A673 (cell line): ENCODE measurements around the gene PCOLCE2.

ENCODE experiments used
- EZH2 ChIP-seq: fragments of 200-600 bp; sonication (generic); IDR thresholded peaks from 2 replicates; pipeline ENCODE4 v1.6.1; 2017; ENCODE audit warnings: borderline replicate concordance, low read depth, mild to moderate bottlenecking, mixed read lengths, antibody characterized with exemption, low read length; ENCODE audit not compliant: poor library complexity, severe bottlenecking
- TF ChIP-seq, protein P1 (sequence below): fragments of 300-800, 200-600 bp; sonication (generic); conservative IDR thresholded peaks from 2 replicates; pipeline ENCODE4 v1.5.1; 2017; ENCODE audit warnings: low read depth, mild to moderate bottlenecking, antibody characterized with exemption, low read length, moderate library complexity, mixed read lengths

DNA sequence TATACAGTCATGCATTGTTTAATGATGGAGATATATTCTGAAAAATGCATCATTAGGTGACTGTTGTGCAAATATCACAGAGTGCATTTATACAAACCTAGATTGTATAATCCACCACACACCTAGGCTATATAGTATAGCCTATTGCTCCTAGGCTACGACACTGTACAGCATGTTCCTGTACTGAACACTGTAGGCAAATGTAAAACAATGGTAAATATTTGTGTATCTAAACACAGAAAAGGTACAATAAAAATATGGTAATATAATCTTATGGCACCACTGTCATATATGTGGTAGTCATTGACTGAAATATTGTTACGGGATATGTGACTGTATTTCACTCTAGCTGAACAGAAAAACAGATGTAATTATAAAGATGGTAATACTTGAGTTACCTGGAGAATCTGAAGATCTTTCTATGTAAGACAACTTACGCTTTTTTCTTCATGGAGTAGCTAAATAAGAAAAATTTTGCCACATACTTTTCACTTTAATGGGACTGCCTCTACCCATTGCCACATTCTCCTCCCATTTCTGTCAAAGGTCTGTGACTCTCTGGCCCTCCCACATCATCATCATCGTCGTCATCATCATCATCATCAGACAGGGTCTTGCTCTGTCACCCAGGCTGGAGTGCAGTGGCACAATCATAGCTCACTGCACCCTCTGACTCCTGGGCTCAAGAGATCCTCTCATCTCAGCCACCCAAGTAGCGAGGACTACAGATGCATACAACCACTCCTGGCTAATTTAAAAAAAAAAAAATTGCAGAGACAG, 7.2 kb downstream of the PCOLCE2 start:
- TF ChIP-seq, protein P1, sequence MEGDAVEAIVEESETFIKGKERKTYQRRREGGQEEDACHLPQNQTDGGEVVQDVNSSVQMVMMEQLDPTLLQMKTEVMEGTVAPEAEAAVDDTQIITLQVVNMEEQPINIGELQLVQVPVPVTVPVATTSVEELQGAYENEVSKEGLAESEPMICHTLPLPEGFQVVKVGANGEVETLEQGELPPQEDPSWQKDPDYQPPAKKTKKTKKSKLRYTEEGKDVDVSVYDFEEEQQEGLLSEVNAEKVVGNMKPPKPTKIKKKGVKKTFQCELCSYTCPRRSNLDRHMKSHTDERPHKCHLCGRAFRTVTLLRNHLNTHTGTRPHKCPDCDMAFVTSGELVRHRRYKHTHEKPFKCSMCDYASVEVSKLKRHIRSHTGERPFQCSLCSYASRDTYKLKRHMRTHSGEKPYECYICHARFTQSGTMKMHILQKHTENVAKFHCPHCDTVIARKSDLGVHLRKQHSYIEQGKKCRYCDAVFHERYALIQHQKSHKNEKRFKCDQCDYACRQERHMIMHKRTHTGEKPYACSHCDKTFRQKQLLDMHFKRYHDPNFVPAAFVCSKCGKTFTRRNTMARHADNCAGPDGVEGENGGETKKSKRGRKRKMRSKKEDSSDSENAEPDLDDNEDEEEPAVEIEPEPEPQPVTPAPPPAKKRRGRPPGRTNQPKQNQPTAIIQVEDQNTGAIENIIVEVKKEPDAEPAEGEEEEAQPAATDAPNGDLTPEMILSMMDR = no peak
- no peak for TF ChIP-seq EZH2
